Ovary (tissue), 10 donors: ENCODE data around the gene DUSP22. TPM values are rescaled to one million over a fixed set of nuclear protein-coding genes. Genes with fewer than 3 reads are reported as not detected.
"Not testable (repeated sequence)": the region's sequence is repeated elsewhere in the genome, so short reads cannot be mapped to it uniquely, and the experiment has no call there.

Source experiments
- DNase-seq, 5 donors: peaks; one replicate each; pipeline ENCODE4 v3.0.0-alpha.2; 2019 to 2020
- H3K27ac ChIP-seq, 2 donors: fragments of 200-600 bp; one replicate each; pipeline versions ENCODE4 v1.5.1 to v1.8.0; 2019 to 2022
- H3K27me3 ChIP-seq: fragments of 200-600 bp; one replicate; pipeline ENCODE4 v1.8.0; 2022
- H3K36me3 ChIP-seq: fragments of 200-600 bp; sonication (generic); one replicate; pipeline ENCODE4 v1.5.1; 2019
- H3K4me1 ChIP-seq: one replicate; pipeline ENCODE4 v1.8.1; 2013; ENCODE audit warnings: mild to moderate bottlenecking, moderate library complexity; ENCODE audit not compliant: insufficient read depth
- H3K4me3 ChIP-seq: fragments of 200-600 bp; sonication (generic); one replicate; pipeline ENCODE4 v1.5.1; 2017
- H3K9me3 ChIP-seq, 2 donors: fragments of 200-600 bp in 1 of 2; sonication (generic) in 1 of 2; one replicate each; pipeline versions ENCODE4 v1.5.1 to v1.8.1; 2013 to 2019; ENCODE audit warnings: mild to moderate bottlenecking in 1 of 2, moderate library complexity in 1 of 2
- CTCF ChIP-seq, 3 donors: fragments of 450-650 bp in 2 of 3; fragments of 200-600 bp in 1 of 3; IDR thresholded peaks; one replicate each; pipeline versions ENCODE4 v1.5.1 to v1.8.0; 2016 to 2022; ENCODE audit warnings: antibody characterized with exemption in 3 of 3, mild to moderate bottlenecking in 1 of 3
- EP300 ChIP-seq: sonication (generic); formaldehyde crosslinking; IDR thresholded peaks from one replicate; pipeline ENCODE4 v1.6.1; 2017; ENCODE audit warnings: antibody characterized with exemption
- POLR2A ChIP-seq: fragments of 450-650 bp; IDR thresholded peaks from one replicate; pipeline ENCODE4 v1.6.1; 2017; ENCODE audit warnings: antibody characterized with exemption, mild to moderate bottlenecking, moderate library complexity
- WGBS, 3 donors: extraction: QIAGEN DNeasy Blood & Tissue Kit in 1 of 3; methylation state at CpG; one replicate each; pipeline versions ENCODE4 v1.1.5 to v1.1.7; 2013 to 2017; 5-methylcytosine and 5-hydroxymethylcytosine counted together
- intact Hi-C, 4 donors: fragments of 100-400 bp; cut with DNase I; formaldehyde crosslinking; loops; one replicate each; pipeline versions ENCODE4 v1.11.0 to v1.15.1; 2022 to 2023
- long read RNA-seq, 3 donors: library from polyadenylated mRNA in 2 of 3; unstranded in 2 of 3; transcript quantifications; one replicate each; pipeline ENCODE4 v2.0.0 and lab custom pipeline, GENCODE V29; 2021 to 2026
- polyA plus RNA-seq, 2 donors: library from polyadenylated mRNA; stranded (reverse); fragments of 200-250 nt in 1 of 2; fragments of 350-450 nt in 1 of 2; fragmentation: Illumina TruSeq in 1 of 2; extraction: RNeasy Lipid Tissue Mini Kit (QIAGEN cat#74804) in 1 of 2; gene quantifications; one replicate each; pipeline ENCODE4 v1.2.3, GENCODE V29; 2013 to 2014
- total RNA-seq, 7 donors: library from RNA; depleted of rRNA in 2 of 7; stranded (reverse); fragments of >200 nt in 2 of 7; fragmentation: NEBNext Ultra II Directional in 3 of 7; extraction: Animal tissue kit (Norgen Biotek cat#: 25700) in 3 of 7; gene quantifications; one replicate each; pipeline versions ENCODE4 v1.1.0 to v1.2.4, GENCODE V29; 2016 to 2023
- donor health status: DM: no; HTN: no; CAD: no; lungs with moderate emphysema.
- donor health status: DM: no; HTN: no; CAD: no.
- donor health status: Bipolar disorder and iron deficiency.
- donor health status: DM: yes; HTN: yes; CAD: no.
- donor health status: DM: no; HTN: no; CAD: no.
- donor health status: DM: yes; HTN: yes; CAD: no.

Gene DUSP22, protein sequence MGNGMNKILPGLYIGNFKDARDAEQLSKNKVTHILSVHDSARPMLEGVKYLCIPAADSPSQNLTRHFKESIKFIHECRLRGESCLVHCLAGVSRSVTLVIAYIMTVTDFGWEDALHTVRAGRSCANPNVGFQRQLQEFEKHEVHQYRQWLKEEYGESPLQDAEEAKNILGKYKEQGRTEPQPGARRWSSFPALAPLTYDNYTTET
- total RNA-seq (10 to 100 TPM; 25.3 to 35.0 (median 29.3) TPM), polyA plus RNA-seq (10 to 100 TPM; 24.7 to 29.7 TPM)
- long read RNA-seq, donor 1, transcript DUSP22-201 (8 exons, 1,485 nt): minor isoform, 9 of 65 reads
- long read RNA-seq, donor 1, transcript DUSP22-208 (6 exons, 1,166 nt): minor isoform, 15 of 65 reads
- long read RNA-seq, donor 1, transcript DUSP22-202 (7 exons, 3,098 nt): major isoform, 16 of 65 reads
- long read RNA-seq, donor 1, partial matches to known transcripts: 3 of 65 reads
- long read RNA-seq, donor 1, other reads (novel, unspliced or antisense): 18 of 65 reads
- long read RNA-seq, donor 2, transcript DUSP22-208 (6 exons, 1,166 nt): minor isoform, 6 of 49 reads
- long read RNA-seq, donor 2, transcript DUSP22-201 (8 exons, 1,485 nt): minor isoform, 13 of 49 reads
- long read RNA-seq, donor 2, transcript DUSP22-202 (7 exons, 3,098 nt): major isoform, 14 of 49 reads
- long read RNA-seq, donor 2, partial matches to known transcripts: 15 of 49 reads
- long read RNA-seq, donor 2, other reads (novel, unspliced or antisense): 0 of 49 reads
- long read RNA-seq, donor 3, transcript DUSP22-208 (6 exons, 1,166 nt): minor isoform, 21 of 72 reads
- long read RNA-seq, donor 3, transcript DUSP22-202 (7 exons, 3,098 nt): major isoform, 26 of 72 reads
- long read RNA-seq, donor 3, transcript DUSP22-201 (8 exons, 1,485 nt): minor isoform, 11 of 72 reads
- long read RNA-seq, donor 3, partial matches to known transcripts: 2 of 72 reads
- long read RNA-seq, donor 3, other reads (novel, unspliced or antisense): 11 of 72 reads

DNA sequence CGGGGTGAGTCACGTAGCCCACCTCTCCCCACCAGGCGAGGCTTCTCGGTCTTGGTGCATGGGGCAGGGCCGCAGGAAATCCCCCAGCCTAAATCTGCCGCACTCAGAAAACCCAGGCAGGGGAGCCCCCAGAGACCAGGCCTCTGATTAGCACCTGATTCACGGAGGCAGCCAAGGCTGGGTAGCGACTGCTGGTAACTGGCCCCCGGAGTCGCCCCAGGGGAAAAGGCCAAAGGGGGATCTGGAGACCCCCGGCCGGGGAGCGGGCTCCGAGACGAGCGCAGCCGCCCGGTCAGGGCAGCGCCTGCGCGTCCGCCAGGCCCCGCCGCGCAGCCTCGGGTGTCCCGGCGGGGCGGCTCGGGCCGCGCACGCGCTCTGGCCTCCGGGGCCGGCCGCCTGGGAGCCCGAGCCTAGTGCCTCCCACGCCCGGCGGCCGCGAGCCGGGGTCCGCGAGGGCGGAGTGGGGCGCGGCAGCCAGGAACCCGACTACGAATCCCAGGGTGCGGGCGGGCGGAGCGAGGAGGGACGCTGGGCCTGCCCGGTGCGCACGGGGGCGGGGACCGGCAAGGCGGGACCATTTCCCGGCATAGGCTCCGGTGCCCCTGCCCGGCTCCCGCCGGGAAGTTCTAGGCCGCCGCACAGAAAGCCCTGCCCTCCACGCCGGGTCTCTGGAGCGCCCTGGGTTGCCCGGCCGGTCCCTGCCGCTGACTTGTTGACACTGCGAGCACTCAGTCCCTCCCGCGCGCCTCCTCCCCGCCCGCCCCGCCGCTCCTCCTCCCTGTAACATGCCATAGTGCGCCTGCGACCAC lies at the start of gene DUSP22:
Gene DUSP22 (plus strand): TSS at position 791 of the 809 bp plus-strand sequence. CDS start 53 bp downstream, outside the sequence.
- H3K4me3 ChIP-seq: peak within 1 kb of the TSS; percentile 64
- intact Hi-C loops: no loop called here
- no peaks in the 10 kb centered on the region for H3K9me3 ChIP-seq
- peak within 1 kb of the TSS; percentile 91 to 92 for H3K27ac ChIP-seq
- H3K27me3 ChIP-seq: no peaks in the 10 kb centered on the region
- WGBS, 3 donors: 15 to 26% (median 25%) methylated on average over 73 to 85 of the region's 85 CpGs
- peak; percentile 83 to 90 (median 87) for DNase-seq
- H3K4me1 ChIP-seq: no peaks in the 10 kb centered on the region
- TF ChIP-seq CTCF (IDR thresholded peaks at IDR 0.05): peak in 1 of 3 donors; percentile 17
- TF ChIP-seq POLR2A: peak; percentile 67
- no peak for TF ChIP-seq EP300
- H3K36me3 ChIP-seq: no peaks in the 10 kb centered on the region

DNA sequence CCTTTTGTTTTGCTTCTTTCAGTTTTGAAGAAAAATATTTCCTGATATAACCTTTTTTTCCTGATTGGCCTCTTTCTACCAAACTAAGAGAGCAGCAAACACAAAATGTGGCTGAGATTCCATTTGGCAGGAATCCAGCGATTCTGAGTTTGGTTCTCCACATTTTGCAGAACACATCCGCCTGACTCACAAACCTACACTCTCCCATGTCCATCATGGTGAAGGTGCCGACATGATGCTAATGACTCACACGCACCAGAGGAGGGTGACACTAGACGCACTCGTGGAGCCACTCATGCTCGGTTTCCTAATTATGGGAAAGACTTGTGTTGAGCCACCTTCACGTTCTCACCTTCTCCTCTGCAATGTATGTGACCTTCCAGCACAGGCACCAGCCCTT lies 45.9 kb upstream of the DUSP22 start:
- no peak for DNase-seq
- no peaks in the 10 kb centered on the region for H3K27me3 ChIP-seq
- intact Hi-C loops: no loop called here
- TF ChIP-seq CTCF (IDR thresholded peaks at IDR 0.05) (no peak), EP300 (no peak), POLR2A (no peak)
- no peaks in the 10 kb centered on the region for H3K36me3 ChIP-seq
- no peaks in the 10 kb centered on the region for H3K4me1 ChIP-seq
- no peak overlapping the region for H3K4me3 ChIP-seq
- no peaks in the 10 kb centered on the region for H3K9me3 ChIP-seq
- H3K27ac ChIP-seq: no peak overlapping the region
- 73 to 87% (median 82%) methylated on average over 8 of the region's 8 CpGs for WGBS, 3 donors

- H3K4me3 ChIP-seq: no peak overlapping the region
These were observed 44.9 kb upstream of the DUSP22 start for GRCh38 chr6:247351-247750.

DNA sequence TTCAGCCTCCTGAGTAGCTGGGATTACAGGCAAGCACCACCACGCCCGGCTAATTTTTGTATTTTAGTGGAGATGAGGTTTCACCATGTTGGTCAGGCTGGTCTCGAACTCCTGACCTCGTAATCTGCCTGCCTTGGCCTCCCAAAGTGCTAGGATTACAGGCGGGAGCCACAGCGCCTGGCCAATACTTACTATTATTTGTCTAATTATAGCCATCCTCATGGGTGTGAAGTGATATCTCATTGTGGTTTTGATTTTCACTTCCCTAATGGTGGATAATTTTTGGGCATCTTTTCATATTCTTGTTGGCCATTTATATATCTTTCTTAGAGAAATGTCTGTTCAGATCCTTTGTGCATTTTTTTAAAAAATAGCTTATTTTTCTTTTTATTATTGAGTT lies 44.2 kb upstream of the DUSP22 start:
- H3K27me3 ChIP-seq, H3K36me3 ChIP-seq, intact Hi-C loops, H3K27ac ChIP-seq, H3K4me1 ChIP-seq, H3K9me3 ChIP-seq, H3K4me3 ChIP-seq, DNase-seq: not testable (repeated sequence)
- 86 to 94% (median 87%) methylated on average over 6 of the region's 6 CpGs for WGBS, 3 donors

More at GRCh38 chr6:247351-247750, 44.9 kb upstream of the DUSP22 start:
- Histone ChIP-seq H3K9me3 (no peaks in the 10 kb centered on the region), H3K36me3 (no peaks in the 10 kb centered on the region), H3K4me1 (no peaks in the 10 kb centered on the region), H3K27ac (no peak overlapping the region), H3K27me3 (no peaks in the 10 kb centered on the region)
- WGBS, 3 donors: 63 to 78% (median 75%) methylated on average over 5 of the region's 5 CpGs
- TF ChIP-seq CTCF (IDR thresholded peaks at IDR 0.05) (no peak), EP300 (no peak), POLR2A (no peak)
- intact Hi-C loops: no loop called here
- no peak for DNase-seq
